Astrocyte of the hippocampus (primary cell): Measurements from ENCODE around the gene GRHL3.
A peak's percentile ranks its signal among the peaks of the same experiment; 100 is the strongest.

Experiments
- DNase-seq: peaks from one replicate; pipeline ENCODE4 v3.0.0; 2011; ENCODE audit warnings: low read depth, low spot score

GRHL3 gene

GRCh38 chr1:24393892-24394291, 74.7 kb downstream of the GRHL3 start:
- peak; percentile 71 for DNase-seq

GRCh38 chr1:24400065-24400464, 80.9 kb downstream of the GRHL3 start:
- DNase-seq = no peak

GRCh38 chr1:24403806-24404205, 84.6 kb downstream of the GRHL3 start:
- DNase-seq = no peak
